ENCODE data around the gene PDK4. TPM values are rescaled to one million over a fixed set of nuclear protein-coding genes. Genes with fewer than 3 reads are reported as not detected.

The PDK4 gene
- total and polyA plus RNA-seq, 9 of the 15 experiments (the other 6 are each of a cell fraction or from before 2014, with no cell fraction given): 0.03 to 0.24 (median 0.08) TPM; not detected in 2

GRCh38 chr7:95608359-95609173 lies 12.2 kb upstream of the PDK4 start:
- no peaks in the 10 kb centered on the region for H3K9me1 ChIP-seq (ENCODE audit: control insufficient read depth, insufficient read depth, low read length)
- no peaks in the 10 kb centered on the region for H4K20me1 ChIP-seq (replicated peaks; ENCODE audit: control insufficient read depth, insufficient read depth, low read length)
- no peaks in the 10 kb centered on the region for H3K79me2 ChIP-seq (ENCODE audit: control insufficient read depth, insufficient read depth, low read length)
- H2AFZ ChIP-seq (ENCODE audit: low read depth, low read length): peak overlapping the region; percentile 64
- no peaks in the 10 kb centered on the region for H3K27me3 ChIP-seq (ENCODE audit: control insufficient read depth in 2 of 2, insufficient read depth in 2 of 2, low read length in 2 of 2)
- in situ Hi-C loops (cut with MboI): no loop called here
- H3K9me3 ChIP-seq (replicated peaks; ENCODE audit: control insufficient read depth, insufficient read depth, low read depth, low read length): no peaks in the 10 kb centered on the region
- POLR2A ChIA-PET: no interaction called here
- CTCF ChIA-PET (ENCODE audit: low intra/inter-chr PET ratio): interaction anchor here (0.6 kb wide), 1 partner anchor 120 kb away, joined by 3 read pairs; no protein-coding TSS in a partner anchor
- BruUV-seq (replicated peaks): no TSS peak
- ATAC-seq (peak; percentile 98), DNase-seq (ENCODE audit: extremely low read depth in 1 of 4, low spot score in 3 of 4) (peak in 3 of 4 experiments; percentile 15 to 79 (median 52)), FAIRE-seq (peak; percentile 88)
- intact Hi-C loops (cut with micrococcal nuclease): no loop called here
- under 1% methylated on average over 10 of the region's 10 CpGs for WGBS (ENCODE audit: insufficient coverage, low coverage, missing lambda C conversion rate)
- no peaks in the 10 kb centered on the region for H3K36me3 ChIP-seq (ENCODE audit: control insufficient read depth, insufficient read depth, low read length)
- H3K27ac ChIP-seq (ENCODE audit: extremely low read depth, low read depth, low read length): peak overlapping the region; percentile 45; the same call in 2 of the 3 replicates
- H3K9ac ChIP-seq (ENCODE audit: insufficient read depth in 1 of 2, low read depth in 2 of 2, low read length in 2 of 2): peak overlapping the region in 1 of 2 experiments; percentile 14; a peak in 1 of 4 replicates
- peaks cover 7 to 8% of the 10 kb centered on the region in 2 experiments; a peak in 4 of 5 replicates for H3K4me1 ChIP-seq (replicated peaks in 1 of 2; ENCODE audit: control insufficient read depth in 2 of 2, insufficient read depth in 2 of 2, low read length in 2 of 2)
- no peak overlapping the region for H3K4me3 ChIP-seq
- H3K4me2 ChIP-seq (ENCODE audit: insufficient read depth, low read length): peak overlapping the region; percentile 57
- TF ChIP-seq CREB3 (tag; conservative IDR thresholded peaks at IDR 0.05; ENCODE audit: low read depth): peak; percentile 72; the same call in 1 of the 2 replicates
- TF ChIP-seq GMEB1 (CRISPR knock-in tag; IDR thresholded peaks at IDR 0.05): no peak
- TF ChIP-seq EGR1 (conservative IDR thresholded peaks at IDR 0.05): peak; percentile 67
- TF ChIP-seq MYNN (IDR thresholded peaks at IDR 0.05): peak; percentile 53; the same call in 1 of the 2 replicates
- TF ChIP-seq MYNN (CRISPR knock-in tag; IDR thresholded peaks at IDR 0.05): no peak
- 0 out of 2 replicates have a peak, but pooled peaks have one; percentile 13 for TF ChIP-seq ZNF589 (CRISPR knock-in tag; IDR thresholded peaks at IDR 0.05; ENCODE audit: low read depth)
- no peak for TF ChIP-seq PHB2 (IDR thresholded peaks at IDR 0.05; ENCODE audit: low read depth)
- 0 out of 4 replicates have a peak, but pooled peaks of 1 of the 2 experiments have one; percentile 17 for TF ChIP-seq MAZ (CRISPR knock-in tag; conservative IDR thresholded peaks at IDR 0.05 in 1 of 2, IDR thresholded peaks at IDR 0.05 in 1 of 2)
- TF ChIP-seq RBBP5 (IDR thresholded peaks at IDR 0.05; ENCODE audit: borderline replicate concordance, insufficient read depth, low read length, poor library complexity, severe bottlenecking): peak; percentile 83
- no peak for TF ChIP-seq ZBTB9 (CRISPR knock-in tag; IDR thresholded peaks at IDR 0.05)
- TF ChIP-seq ZNF740 (CRISPR knock-in tag; IDR thresholded peaks at IDR 0.05): no peak
- TF ChIP-seq ZNF740 (tag; IDR thresholded peaks at IDR 0.05): 0 out of 4 replicates have a peak, but pooled peaks of 1 of the 2 experiments have one; percentile 29
- TF ChIP-seq ETV5 (CRISPR knock-in tag; IDR thresholded peaks at IDR 0.05; ENCODE audit: low read depth): peak; percentile 29; the same call in 1 of the 2 replicates
- no peak for TF ChIP-seq NR4A1 (CRISPR knock-in tag; IDR thresholded peaks at IDR 0.05)
- peak; percentile 41; the same call in 1 of the 2 replicates for TF ChIP-seq NR4A1 (tag; IDR thresholded peaks at IDR 0.05)
- peak in 1 of 2 experiments; percentile 54; a peak in 1 of 4 replicates for TF ChIP-seq TBL1XR1 (IDR thresholded peaks at IDR 0.05; ENCODE audit: low read length in 2 of 2)

All from K562 (cell line).